PFSK-1 (cell line): ENCODE measurements around the gene ADCY4.

Source experiments
- FOXP2 ChIP-seq: optimal IDR thresholded peaks from 2 replicates; pipeline ENCODE3; 2011; ENCODE audit warnings: borderline replicate concordance, control low read depth, inconsistent platforms; ENCODE audit not compliant: insufficient read depth; ENCODE audit errors: extremely low read length, extremely low read depth
- POLR2AphosphoS5 ChIP-seq: IDR thresholded peaks from 2 replicates; pipeline ENCODE4 v1.6.1; 2012; ENCODE audit warnings: low read depth, mild to moderate bottlenecking, control low read depth, low read length, moderate library complexity
- REST ChIP-seq, 2 experiments: IDR thresholded peaks; 2 replicates each; pipeline versions ENCODE4 v1.6.1 to v1.8.0; 2011 to 2012; ENCODE audit warnings: low read depth in 2 of 2, low read length in 2 of 2, control low read depth in 1 of 2, inconsistent platforms in 1 of 2, mild to moderate bottlenecking in 1 of 2, moderate library complexity in 1 of 2; ENCODE audit not compliant: insufficient read depth in 1 of 2
- SIN3A ChIP-seq: IDR thresholded peaks from 2 replicates; pipeline ENCODE4 v1.6.1; 2012; ENCODE audit warnings: mild to moderate bottlenecking, low read length, moderate library complexity, borderline replicate concordance; ENCODE audit not compliant: insufficient read depth
- TAF1 ChIP-seq: IDR thresholded peaks from 2 replicates; pipeline ENCODE4 v1.6.1; 2012; ENCODE audit warnings: low read length, control low read depth, borderline replicate concordance; ENCODE audit not compliant: insufficient read depth

ADCY4 gene

DNA sequence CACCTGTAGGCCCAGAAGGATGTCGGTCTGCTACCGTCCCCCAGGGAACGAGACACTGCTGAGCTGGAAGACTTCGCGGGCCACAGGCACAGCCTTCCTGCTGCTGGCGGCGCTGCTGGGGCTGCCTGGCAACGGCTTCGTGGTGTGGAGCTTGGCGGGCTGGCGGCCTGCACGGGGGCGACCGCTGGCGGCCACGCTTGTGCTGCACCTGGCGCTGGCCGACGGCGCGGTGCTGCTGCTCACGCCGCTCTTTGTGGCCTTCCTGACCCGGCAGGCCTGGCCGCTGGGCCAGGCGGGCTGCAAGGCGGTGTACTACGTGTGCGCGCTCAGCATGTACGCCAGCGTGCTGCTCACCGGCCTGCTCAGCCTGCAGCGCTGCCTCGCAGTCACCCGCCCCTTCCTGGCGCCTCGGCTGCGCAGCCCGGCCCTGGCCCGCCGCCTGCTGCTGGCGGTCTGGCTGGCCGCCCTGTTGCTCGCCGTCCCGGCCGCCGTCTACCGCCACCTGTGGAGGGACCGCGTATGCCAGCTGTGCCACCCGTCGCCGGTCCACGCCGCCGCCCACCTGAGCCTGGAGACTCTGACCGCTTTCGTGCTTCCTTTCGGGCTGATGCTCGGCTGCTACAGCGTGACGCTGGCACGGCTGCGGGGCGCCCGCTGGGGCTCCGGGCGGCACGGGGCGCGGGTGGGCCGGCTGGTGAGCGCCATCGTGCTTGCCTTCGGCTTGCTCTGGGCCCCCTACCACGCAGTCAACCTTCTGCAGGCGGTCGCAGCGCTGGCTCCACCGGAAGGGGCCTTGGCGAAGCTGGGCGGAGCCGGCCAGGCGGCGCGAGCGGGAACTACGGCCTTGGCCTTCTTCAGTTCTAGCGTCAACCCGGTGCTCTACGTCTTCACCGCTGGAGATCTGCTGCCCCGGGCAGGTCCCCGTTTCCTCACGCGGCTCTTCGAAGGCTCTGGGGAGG is 23.9 kb downstream of the ADCY4 start, which contains the start of gene LTB4R:
TSS of gene LTB4R (plus strand) at position 857 of the 959 bp plus-strand sequence. CDS start 4,150 bp downstream, outside the sequence.
- TF ChIP-seq POLR2AphosphoS5 (no peak), REST (IDR thresholded peaks at IDR 0.05; ENCODE audit: insufficient read depth in 1 of 2, low read depth in 2 of 2, low read length in 2 of 2) (no peak), FOXP2 (no peak), SIN3A (no peak)

DNA sequence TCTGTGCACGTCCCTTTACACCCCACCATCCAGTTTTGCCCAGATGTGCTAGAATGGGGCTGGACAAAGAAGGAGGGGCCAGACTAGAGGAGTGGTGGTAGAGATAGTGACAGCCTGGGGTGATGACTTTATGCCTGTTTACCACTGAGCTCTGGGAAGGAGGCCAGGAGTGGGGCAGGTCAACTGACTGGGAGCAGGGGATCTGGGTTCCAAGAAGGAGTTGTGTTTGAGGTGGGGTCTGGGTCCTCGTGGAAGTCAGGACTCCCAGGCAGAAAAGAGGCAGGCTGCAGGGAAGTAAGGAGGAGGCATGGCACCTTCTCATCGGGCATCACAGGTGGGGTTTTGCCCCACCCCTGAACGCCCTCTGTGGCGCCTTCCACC is 24.6 kb downstream of the ADCY4 start:
- TF ChIP-seq SIN3A (no peak), POLR2AphosphoS5 (no peak), REST (IDR thresholded peaks at IDR 0.05; ENCODE audit: insufficient read depth in 1 of 2, low read depth in 2 of 2, low read length in 2 of 2) (no peak)

- TF ChIP-seq TAF1, result no peak
- TF ChIP-seq FOXP2, result no peak
- no peak for TF ChIP-seq SIN3A
- no peak for TF ChIP-seq POLR2AphosphoS5
- no peak for TF ChIP-seq REST (IDR thresholded peaks at IDR 0.05; ENCODE audit: insufficient read depth in 1 of 2, low read depth in 2 of 2, low read length in 2 of 2)
Observed at GRCh38 chr14:24309538-24310264, 25.2 kb downstream of the ADCY4 start, which contains the start of gene LTB4R2. Gene LTB4R2, plus strand, starts transcription at chr14:24310140. Its CDS starts 525 bp downstream, at chr14:24310665.

DNA sequence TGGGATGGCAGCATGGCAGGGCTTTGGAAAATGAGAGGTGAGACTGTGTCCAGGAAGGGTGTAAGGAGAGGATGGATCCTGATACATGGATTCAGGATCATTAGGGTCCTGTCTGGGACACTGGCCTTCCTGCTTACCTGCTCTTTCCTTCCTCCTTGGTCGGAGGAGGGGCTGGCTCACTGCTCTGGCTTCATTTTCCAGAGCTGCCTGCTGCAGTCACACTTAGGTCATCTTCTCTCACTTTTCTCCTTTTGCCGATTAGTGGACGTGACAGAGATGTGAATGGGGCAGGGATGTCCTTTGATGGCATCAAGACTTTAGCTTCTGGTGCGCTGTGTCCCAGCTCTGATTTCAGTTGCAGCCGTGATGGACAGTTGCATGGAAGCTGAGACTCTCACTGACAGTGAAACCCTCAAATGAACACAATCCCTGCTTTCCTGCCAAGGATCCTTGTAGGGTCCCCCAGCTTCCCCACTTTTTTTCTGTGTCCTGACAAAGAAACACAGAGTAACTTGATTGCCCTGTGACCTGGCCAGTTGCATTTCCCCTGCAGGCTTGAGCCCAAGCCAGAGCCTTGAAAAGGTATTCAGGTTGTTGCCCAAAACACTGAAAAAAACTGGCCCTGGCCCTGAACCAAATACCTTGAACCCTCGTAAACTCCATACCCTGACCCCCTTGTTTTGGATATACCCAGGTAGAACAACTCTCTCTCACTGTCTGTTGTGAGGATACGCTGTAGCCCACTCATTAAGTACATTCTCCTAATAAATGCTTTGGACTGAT is 26.3 kb downstream of the ADCY4 start:
- no peak for TF ChIP-seq FOXP2

GRCh38 chr14:24307575-24308341 is 27.1 kb downstream of the ADCY4 start, which contains the start of gene CIDEB:
Gene CIDEB, minus strand, starts transcription at chr14:24307977. Its CDS starts 119 bp downstream, at chr14:24307858.
- TF ChIP-seq SIN3A, result no peak
- no peak for TF ChIP-seq FOXP2
- no peak for TF ChIP-seq TAF1
- no peak for TF ChIP-seq REST (IDR thresholded peaks at IDR 0.05; ENCODE audit: insufficient read depth in 1 of 2, low read depth in 2 of 2, low read length in 2 of 2)
- TF ChIP-seq POLR2AphosphoS5, result no peak
